Measurements from ENCODE around the gene PUM2. TPM values are rescaled to one million over a fixed set of nuclear protein-coding genes. Genes with fewer than 3 reads are reported as not detected.
A peak's percentile ranks its signal among the peaks of the same experiment; 100 is the strongest.

Gene PUM2, protein sequence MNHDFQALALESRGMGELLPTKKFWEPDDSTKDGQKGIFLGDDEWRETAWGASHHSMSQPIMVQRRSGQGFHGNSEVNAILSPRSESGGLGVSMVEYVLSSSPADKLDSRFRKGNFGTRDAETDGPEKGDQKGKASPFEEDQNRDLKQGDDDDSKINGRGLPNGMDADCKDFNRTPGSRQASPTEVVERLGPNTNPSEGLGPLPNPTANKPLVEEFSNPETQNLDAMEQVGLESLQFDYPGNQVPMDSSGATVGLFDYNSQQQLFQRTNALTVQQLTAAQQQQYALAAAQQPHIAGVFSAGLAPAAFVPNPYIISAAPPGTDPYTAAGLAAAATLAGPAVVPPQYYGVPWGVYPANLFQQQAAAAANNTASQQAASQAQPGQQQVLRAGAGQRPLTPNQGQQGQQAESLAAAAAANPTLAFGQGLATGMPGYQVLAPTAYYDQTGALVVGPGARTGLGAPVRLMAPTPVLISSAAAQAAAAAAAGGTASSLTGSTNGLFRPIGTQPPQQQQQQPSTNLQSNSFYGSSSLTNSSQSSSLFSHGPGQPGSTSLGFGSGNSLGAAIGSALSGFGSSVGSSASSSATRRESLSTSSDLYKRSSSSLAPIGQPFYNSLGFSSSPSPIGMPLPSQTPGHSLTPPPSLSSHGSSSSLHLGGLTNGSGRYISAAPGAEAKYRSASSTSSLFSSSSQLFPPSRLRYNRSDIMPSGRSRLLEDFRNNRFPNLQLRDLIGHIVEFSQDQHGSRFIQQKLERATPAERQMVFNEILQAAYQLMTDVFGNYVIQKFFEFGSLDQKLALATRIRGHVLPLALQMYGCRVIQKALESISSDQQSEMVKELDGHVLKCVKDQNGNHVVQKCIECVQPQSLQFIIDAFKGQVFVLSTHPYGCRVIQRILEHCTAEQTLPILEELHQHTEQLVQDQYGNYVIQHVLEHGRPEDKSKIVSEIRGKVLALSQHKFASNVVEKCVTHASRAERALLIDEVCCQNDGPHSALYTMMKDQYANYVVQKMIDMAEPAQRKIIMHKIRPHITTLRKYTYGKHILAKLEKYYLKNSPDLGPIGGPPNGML
- total RNA-seq (100 to 1,000 TPM; 161 to 184 TPM), polyA plus RNA-seq (10 to 100 TPM; 20.3 to 20.5 TPM)

DNA sequence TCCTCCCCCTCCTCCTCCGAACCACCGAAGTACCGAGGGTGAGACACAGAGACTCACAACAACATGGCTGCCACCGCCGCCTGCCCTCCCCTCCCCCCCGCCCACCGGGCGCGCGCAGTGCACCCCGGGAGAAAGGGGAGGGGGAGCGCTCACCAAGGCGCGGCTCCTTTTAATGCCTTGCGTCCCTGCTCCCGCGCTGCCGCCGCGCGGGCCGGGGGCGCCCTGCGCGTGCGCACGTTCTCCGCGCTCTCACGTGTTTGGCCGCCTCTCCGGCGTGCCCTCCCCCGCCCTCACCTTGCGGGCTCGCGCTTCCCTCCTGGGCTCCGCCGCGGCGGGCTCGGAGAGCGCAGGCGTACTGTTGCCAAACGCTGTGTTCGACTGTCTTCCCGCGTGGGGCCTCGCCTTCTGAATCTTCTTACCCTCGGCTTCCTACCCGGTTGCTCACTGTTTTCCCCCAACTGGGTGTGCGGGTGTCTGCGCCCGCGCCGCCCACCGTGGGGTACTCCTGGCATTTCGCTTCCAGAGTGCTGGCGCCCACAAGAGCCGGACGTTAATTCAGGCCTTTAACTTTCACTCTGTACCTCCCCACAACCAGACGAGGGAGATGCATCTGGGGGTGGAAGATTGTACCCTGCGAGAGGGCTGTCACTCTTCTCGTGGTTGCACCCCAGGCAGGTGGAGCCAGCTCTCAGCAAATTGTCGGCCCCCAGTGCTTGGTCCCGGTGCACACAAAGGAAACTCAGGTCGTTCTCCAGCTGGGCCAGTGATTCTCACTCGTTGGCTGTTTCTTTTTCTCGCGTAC, at the start of gene PUM2:
Gene PUM2, minus strand, starts transcription at position 92 of the 802 bp plus-strand sequence. CDS start 23,484 bp downstream, outside the sequence.
- no peaks in the 10 kb centered on the region for H3K36me3 ChIP-seq (ENCODE audit: insufficient read depth, low read length)
- H3K9me3 ChIP-seq (ENCODE audit: control insufficient read depth in 1 of 2, low read length in 2 of 2) = no peaks in the 10 kb centered on the region
- intact Hi-C loops (cut with micrococcal nuclease) = loop anchor here (1.0 to 5.0 kb wide), 10 partner anchors 25 to 1004 kb away; partner anchors contain the start of genes HS1BP3, LAPTM4A, LDAH and RHOB
- no peaks in the 10 kb centered on the region for H3K27me3 ChIP-seq (ENCODE audit: insufficient read depth, low read length)
- peak within 1 kb of the TSS in 6 of 7 donors; percentile 64 to 93 (median 88) for H3K27ac Mint-ChIP-seq
- peaks cover 64% of the 10 kb centered on the region for H3K4me1 ChIP-seq (ENCODE audit: insufficient read depth, low read length)
- H3K36me3 Mint-ChIP-seq = peaks cover 3 to 13% of the 10 kb centered on the region in 2 donors
- peaks cover 27 to 40% (median 37%) of the 10 kb centered on the region in 4 donors for H3K4me1 Mint-ChIP-seq
- peak within 1 kb of the TSS in 7 of 8 donors; percentile 81 to 97 (median 94) for H3K4me3 Mint-ChIP-seq
- peak within 1 kb of the TSS; percentile 80 to 83 for H3K4me3 ChIP-seq (ENCODE audit: low read length in 2 of 2)
- ChIA-PET CTCF (ENCODE audit: partially characterized antibody) (interaction anchor here (0.8 to 4.3 kb wide), 6 partner anchors 9 to 301 kb away, joined by 3 to 41 read pairs (median 5); no protein-coding TSS in a partner anchor), POLR2A (ENCODE audit: partially characterized antibody) (interaction anchor here (0.9 to 4.3 kb wide), 12 partner anchors 8 to 1790 kb away, joined by 3 to 25 read pairs (median 4); partner anchors contain the start of genes HS1BP3, RDH14 and RHOB)
- H3K27me3 Mint-ChIP-seq = no peaks in the 10 kb centered on the region
- peak within 1 kb of the TSS; percentile 85 for H3K27ac ChIP-seq (ENCODE audit: low read depth, low read length)
- H3K9me3 Mint-ChIP-seq = no peaks in the 10 kb centered on the region
- DNase-seq = peak; percentile 95 to 98 (median 97)

DNA sequence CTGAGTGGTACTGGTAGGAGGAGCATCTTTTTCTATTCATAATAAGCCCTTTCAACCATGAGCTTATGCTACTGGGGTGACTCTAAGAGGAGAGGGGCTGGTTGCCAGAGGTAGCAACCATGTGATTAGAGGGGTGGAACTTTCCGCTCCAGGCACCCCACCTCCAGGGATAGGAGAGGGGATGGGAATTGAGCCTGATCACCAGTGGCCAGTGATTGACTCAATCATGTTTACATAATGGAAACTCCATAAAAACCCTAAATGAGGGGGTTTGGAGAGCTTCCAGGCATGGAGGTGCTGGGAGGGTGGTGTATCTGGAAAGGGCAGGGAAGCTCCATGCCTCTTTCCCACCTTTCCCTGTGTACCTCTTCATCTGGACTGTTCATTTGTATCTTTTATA, 49.7 kb upstream of the PUM2 start:
- POLR2A ChIA-PET (ENCODE audit: partially characterized antibody) = no interaction called here
- DNase-seq = no peak
- CTCF ChIA-PET (ENCODE audit: partially characterized antibody) = interaction anchor here (0.6 to 1.8 kb wide), 3 partner anchors 11 to 260 kb away, joined by 3 to 9 read pairs (median 3); no protein-coding TSS in a partner anchor

DNA sequence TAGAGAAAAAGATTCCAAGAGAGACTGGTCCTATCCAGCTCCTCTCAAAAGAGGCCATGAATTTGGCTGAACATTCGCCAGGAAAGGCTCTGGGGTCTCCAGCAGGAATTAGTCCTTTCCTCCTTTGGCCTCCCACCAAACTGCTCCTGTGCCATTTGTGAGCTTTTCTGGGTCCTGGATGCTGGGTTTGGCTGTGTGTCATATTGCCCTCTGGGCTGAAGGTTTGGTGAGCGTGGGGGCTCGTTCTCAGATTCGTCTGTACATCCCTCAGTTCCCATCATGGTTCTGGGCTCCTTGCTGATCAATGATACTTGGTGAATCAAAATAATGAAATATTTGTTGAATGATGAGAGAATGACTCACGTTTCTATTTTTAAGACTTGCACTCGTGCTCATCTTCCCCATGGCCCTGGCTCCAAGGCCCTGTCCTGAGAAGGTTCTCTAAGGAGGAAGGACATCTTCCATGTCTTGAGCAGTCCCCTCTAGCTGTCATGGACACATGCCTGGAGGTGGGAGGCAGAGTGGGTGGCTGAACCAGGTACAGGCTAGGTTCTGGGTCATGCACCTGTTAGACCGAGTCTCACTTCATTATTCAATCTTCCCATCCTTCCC, 48.4 kb upstream of the PUM2 start:
- H3K4me1 ChIP-seq (ENCODE audit: insufficient read depth, low read length) = no peaks in the 10 kb centered on the region
- Mint-ChIP-seq H3K27me3 (peaks cover 6 to 15% of the 10 kb centered on the region in 2 donors), H3K36me3 (no peaks in the 10 kb centered on the region), H3K4me1 (no peaks in the 10 kb centered on the region), H3K27ac (no peak overlapping the region), H3K9me3 (no peaks in the 10 kb centered on the region), H3K4me3 (no peak overlapping the region)
- CTCF ChIA-PET (ENCODE audit: partially characterized antibody) = no interaction called here
- intact Hi-C loops (cut with micrococcal nuclease) = no loop called here
- H3K27ac ChIP-seq (ENCODE audit: low read depth, low read length) = no peak overlapping the region
- H3K36me3 ChIP-seq (ENCODE audit: insufficient read depth, low read length) = no peaks in the 10 kb centered on the region
- H3K27me3 ChIP-seq (ENCODE audit: insufficient read depth, low read length) = no peaks in the 10 kb centered on the region
- no peaks in the 10 kb centered on the region for H3K9me3 ChIP-seq (ENCODE audit: control insufficient read depth in 1 of 2, low read length in 2 of 2)
- POLR2A ChIA-PET (ENCODE audit: partially characterized antibody) = no interaction called here
- H3K4me3 ChIP-seq (ENCODE audit: low read length in 2 of 2) = no peak overlapping the region
- no peak for DNase-seq

More for the DNA sequence above, 49.7 kb upstream of the PUM2 start:
- Mint-ChIP-seq H3K4me1 (no peaks in the 10 kb centered on the region), H3K36me3 (no peaks in the 10 kb centered on the region), H3K27me3 (peaks cover 6 to 9% of the 10 kb centered on the region in 2 donors), H3K27ac (no peak overlapping the region), H3K9me3 (no peaks in the 10 kb centered on the region), H3K4me3 (no peak overlapping the region)
- intact Hi-C loops (cut with micrococcal nuclease) = no loop called here
- Histone ChIP-seq H3K9me3 (ENCODE audit: control insufficient read depth in 1 of 2, low read length in 2 of 2) (no peaks in the 10 kb centered on the region), H3K4me3 (ENCODE audit: low read length in 2 of 2) (no peak overlapping the region), H3K4me1 (ENCODE audit: insufficient read depth, low read length) (no peaks in the 10 kb centered on the region), H3K27ac (ENCODE audit: low read depth, low read length) (no peak overlapping the region), H3K36me3 (ENCODE audit: insufficient read depth, low read length) (no peaks in the 10 kb centered on the region), H3K27me3 (ENCODE audit: insufficient read depth, low read length) (no peaks in the 10 kb centered on the region)

GRCh38 chr2:20397811-20398447, 47.3 kb upstream of the PUM2 start:
- Mint-ChIP-seq H3K4me3 (no peak overlapping the region), H3K36me3 (no peaks in the 10 kb centered on the region), H3K27me3 (peaks cover 6 to 15% of the 10 kb centered on the region in 2 donors), H3K27ac (no peak overlapping the region), H3K9me3 (no peaks in the 10 kb centered on the region), H3K4me1 (no peaks in the 10 kb centered on the region)
- no peaks in the 10 kb centered on the region for H3K36me3 ChIP-seq (ENCODE audit: insufficient read depth, low read length)
- H3K27me3 ChIP-seq (ENCODE audit: insufficient read depth, low read length) = no peaks in the 10 kb centered on the region
- CTCF ChIA-PET (ENCODE audit: partially characterized antibody) = interaction anchor here (1.0 kb wide), 1 partner anchor 15 kb away, joined by 3 read pairs; no protein-coding TSS in a partner anchor
- H3K4me1 ChIP-seq (ENCODE audit: insufficient read depth, low read length) = no peaks in the 10 kb centered on the region
- intact Hi-C loops (cut with micrococcal nuclease) = no loop called here
- H3K9me3 ChIP-seq (ENCODE audit: control insufficient read depth in 1 of 2, low read length in 2 of 2) = no peaks in the 10 kb centered on the region
- H3K27ac ChIP-seq (ENCODE audit: low read depth, low read length) = no peak overlapping the region
- H3K4me3 ChIP-seq (ENCODE audit: low read length in 2 of 2) = no peak overlapping the region
- POLR2A ChIA-PET (ENCODE audit: partially characterized antibody) = no interaction called here
- DNase-seq = no peak

GRCh38 chr2:20396356-20397000, 45.8 kb upstream of the PUM2 start:
- Histone ChIP-seq H3K27ac (ENCODE audit: low read depth, low read length) (no peak overlapping the region), H3K9me3 (ENCODE audit: control insufficient read depth in 1 of 2, low read length in 2 of 2) (no peaks in the 10 kb centered on the region), H3K36me3 (ENCODE audit: insufficient read depth, low read length) (no peaks in the 10 kb centered on the region), H3K27me3 (ENCODE audit: insufficient read depth, low read length) (no peaks in the 10 kb centered on the region), H3K4me1 (ENCODE audit: insufficient read depth, low read length) (no peaks in the 10 kb centered on the region), H3K4me3 (ENCODE audit: low read length in 2 of 2) (no peak overlapping the region)
- H3K27ac Mint-ChIP-seq = no peak overlapping the region
- no peaks in the 10 kb centered on the region for H3K4me1 Mint-ChIP-seq
- H3K9me3 Mint-ChIP-seq = no peaks in the 10 kb centered on the region
- no peak for DNase-seq
- H3K4me3 Mint-ChIP-seq = no peak overlapping the region
- ChIA-PET CTCF (ENCODE audit: partially characterized antibody) (no interaction called here), POLR2A (ENCODE audit: partially characterized antibody) (no interaction called here)
- intact Hi-C loops (cut with micrococcal nuclease) = no loop called here
- H3K36me3 Mint-ChIP-seq = no peaks in the 10 kb centered on the region
- peaks cover 6 to 15% of the 10 kb centered on the region in 2 donors for H3K27me3 Mint-ChIP-seq

All from CD4-positive, alpha-beta memory T cell (primary cell).